Breast epithelium (tissue), 3 donors: ENCODE measurements around the gene RAMP3.

Experiments used
- POLR2A ChIP-seq: fragments of 450-650 bp; IDR thresholded peaks from one replicate; pipeline ENCODE4 v1.6.1; 2016; ENCODE audit warnings: antibody characterized with exemption, mild to moderate bottlenecking, moderate library complexity
- POLR2AphosphoS5 ChIP-seq, 3 donors: sonication (generic); formaldehyde crosslinking; IDR thresholded peaks; one replicate each; pipeline ENCODE4 v1.6.1; 2017; ENCODE audit warnings: antibody characterized with exemption in 3 of 3

DNA sequence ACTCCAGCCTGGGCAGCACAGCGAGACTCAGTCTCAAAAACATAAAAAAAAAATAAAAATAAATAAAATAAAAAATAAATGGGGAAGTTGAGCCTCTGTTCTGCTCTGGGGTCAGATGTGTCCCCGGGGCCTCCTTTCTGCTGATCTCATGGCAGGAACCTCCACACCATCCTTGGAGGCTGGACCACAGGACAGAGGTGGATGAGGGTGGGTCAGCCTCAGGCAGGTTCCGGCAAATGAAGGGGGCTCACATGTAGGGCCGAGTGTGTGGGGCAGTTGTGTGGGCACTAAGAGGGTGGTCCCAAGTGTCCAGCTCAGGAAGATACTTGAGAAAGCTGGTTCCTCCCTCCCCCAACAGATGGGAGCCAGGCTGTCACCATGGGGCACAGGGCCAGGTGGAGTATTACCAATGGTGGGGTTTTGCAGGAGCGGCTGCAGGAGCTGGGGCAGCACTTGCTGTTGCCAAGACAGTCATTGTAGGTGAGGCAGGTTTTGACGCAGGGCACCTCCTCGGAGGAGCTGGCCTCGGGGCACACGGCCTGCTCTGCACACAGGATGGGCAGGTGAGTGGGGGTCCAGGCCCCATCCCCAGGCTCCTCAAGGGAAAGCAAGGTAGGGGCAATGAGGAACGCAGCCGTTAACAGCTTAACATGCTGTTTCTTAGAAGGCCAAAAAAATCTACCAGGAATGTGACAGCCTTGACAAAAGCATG is 32.2 kb upstream of the RAMP3 start:
- TF ChIP-seq POLR2A = no peak
- no peak for TF ChIP-seq POLR2AphosphoS5 (IDR thresholded peaks at IDR 0.05)
